Measurements from ENCODE around the gene CALHM6. TPM values are rescaled to one million over a fixed set of nuclear protein-coding genes. Genes with fewer than 3 reads are reported as not detected.

The CALHM6 gene
- total and polyA plus RNA-seq, 9 of the 15 experiments (the other 6 are each of a cell fraction or from before 2014, with no cell fraction given): 0.24 TPM; not detected in 8

DNA sequence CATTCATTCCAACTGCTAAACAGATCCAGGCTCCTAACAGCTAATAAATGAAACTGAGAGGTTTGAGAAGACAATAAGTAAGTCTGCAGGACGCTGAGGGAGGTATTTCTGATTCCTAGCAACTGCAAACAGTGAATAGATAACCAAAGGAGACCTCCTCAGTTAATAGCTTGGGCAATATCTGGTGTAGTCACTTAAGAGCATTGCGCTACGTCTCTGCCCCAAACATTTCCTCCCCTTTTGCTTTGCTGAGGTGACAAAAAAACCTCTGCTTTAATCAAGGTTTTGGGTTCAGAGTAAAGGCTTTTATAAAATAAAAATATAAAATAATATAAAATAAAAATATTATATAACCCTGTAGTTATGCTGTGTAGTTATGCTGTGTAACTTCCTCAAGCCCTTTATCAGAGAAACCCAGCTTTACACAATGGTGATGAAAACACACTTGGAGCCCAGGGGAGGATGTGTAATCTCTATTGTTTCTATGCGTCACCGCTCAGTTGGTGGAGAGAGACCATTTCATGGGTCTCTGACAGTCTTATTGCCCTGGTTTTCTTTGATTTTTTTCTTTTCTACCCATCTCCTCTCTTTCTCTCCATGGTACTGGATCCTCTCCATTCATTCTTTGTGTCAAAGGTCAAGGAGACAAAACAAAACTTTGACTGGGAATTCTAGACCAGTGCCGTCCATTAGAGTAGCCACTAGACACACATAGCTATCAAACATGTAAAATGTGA lies 31.3 kb downstream of the CALHM6 start (continued):
- TF ChIP-seq, protein P1, sequence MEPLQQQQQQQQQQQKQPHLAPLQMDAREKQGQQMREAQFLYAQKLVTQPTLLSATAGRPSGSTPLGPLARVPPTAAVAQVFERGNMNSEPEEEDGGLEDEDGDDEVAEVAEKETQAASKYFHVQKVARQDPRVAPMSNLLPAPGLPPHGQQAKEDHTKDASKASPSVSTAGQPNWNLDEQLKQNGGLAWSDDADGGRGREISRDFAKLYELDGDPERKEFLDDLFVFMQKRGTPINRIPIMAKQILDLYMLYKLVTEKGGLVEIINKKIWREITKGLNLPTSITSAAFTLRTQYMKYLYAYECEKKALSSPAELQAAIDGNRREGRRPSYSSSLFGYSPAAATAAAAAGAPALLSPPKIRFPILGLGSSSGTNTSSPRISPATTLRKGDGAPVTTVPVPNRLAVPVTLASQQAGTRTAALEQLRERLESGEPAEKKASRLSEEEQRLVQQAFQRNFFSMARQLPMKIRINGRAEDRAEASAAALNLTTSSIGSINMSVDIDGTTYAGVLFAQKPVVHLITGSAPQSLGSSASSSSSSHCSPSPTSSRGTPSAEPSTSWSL (CRISPR knock-in tag; IDR thresholded peaks at IDR 0.05; ENCODE audit: borderline replicate concordance): no peak
- TF ChIP-seq CHD2 (IDR thresholded peaks at IDR 0.05; ENCODE audit: low read depth, low read length) (no peak), PHTF2 (CRISPR knock-in tag; IDR thresholded peaks at IDR 0.05) (no peak), CREB1 (IDR thresholded peaks at IDR 0.05) (0 out of 2 replicates have a peak, but pooled peaks have one; percentile 45), CREB1 (CRISPR knock-in tag; IDR thresholded peaks at IDR 0.05) (no peak), KHSRP (IDR thresholded peaks at IDR 0.05) (no peak), POLR2B (IDR thresholded peaks at IDR 0.05; ENCODE audit: low read depth, partially characterized antibody) (no peak), TAL1 (IDR thresholded peaks at IDR 0.05) (peak; percentile 78), XRCC4 (IDR thresholded peaks at IDR 0.05; ENCODE audit: extremely low read depth, insufficient read depth, insufficient read length) (no peak), NRF1 (conservative IDR thresholded peaks at IDR 0.05 in 1 of 2, IDR thresholded peaks at IDR 0.05 in 1 of 2) (no peak), IRF2 (CRISPR knock-in tag; IDR thresholded peaks at IDR 0.05) (no peak), EP400 (IDR thresholded peaks at IDR 0.05) (peak; percentile 27; the same call in 1 of the 2 replicates), ZNF347 (CRISPR knock-in tag; IDR thresholded peaks at IDR 0.05; ENCODE audit: low read depth) (no peak), HDAC2 (IDR thresholded peaks at IDR 0.05) (peak; percentile 29; the same call in 1 of the 2 replicates), HNRNPL (IDR thresholded peaks at IDR 0.05; ENCODE audit: low read depth, low read length) (no peak), THRAP3 (IDR thresholded peaks at IDR 0.05; ENCODE audit: borderline replicate concordance) (no peak), EP300 (IDR thresholded peaks at IDR 0.05; ENCODE audit: low read length) (peak; percentile 82), ESRRA (IDR thresholded peaks at IDR 0.05; ENCODE audit: borderline replicate concordance, low read depth) (no peak)
- TF ChIP-seq, protein P2, sequence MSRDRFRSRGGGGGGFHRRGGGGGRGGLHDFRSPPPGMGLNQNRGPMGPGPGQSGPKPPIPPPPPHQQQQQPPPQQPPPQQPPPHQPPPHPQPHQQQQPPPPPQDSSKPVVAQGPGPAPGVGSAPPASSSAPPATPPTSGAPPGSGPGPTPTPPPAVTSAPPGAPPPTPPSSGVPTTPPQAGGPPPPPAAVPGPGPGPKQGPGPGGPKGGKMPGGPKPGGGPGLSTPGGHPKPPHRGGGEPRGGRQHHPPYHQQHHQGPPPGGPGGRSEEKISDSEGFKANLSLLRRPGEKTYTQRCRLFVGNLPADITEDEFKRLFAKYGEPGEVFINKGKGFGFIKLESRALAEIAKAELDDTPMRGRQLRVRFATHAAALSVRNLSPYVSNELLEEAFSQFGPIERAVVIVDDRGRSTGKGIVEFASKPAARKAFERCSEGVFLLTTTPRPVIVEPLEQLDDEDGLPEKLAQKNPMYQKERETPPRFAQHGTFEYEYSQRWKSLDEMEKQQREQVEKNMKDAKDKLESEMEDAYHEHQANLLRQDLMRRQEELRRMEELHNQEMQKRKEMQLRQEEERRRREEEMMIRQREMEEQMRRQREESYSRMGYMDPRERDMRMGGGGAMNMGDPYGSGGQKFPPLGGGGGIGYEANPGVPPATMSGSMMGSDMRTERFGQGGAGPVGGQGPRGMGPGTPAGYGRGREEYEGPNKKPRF (IDR thresholded peaks at IDR 0.05; ENCODE audit: low read depth, low read length): no peak
- TF ChIP-seq, protein P3, sequence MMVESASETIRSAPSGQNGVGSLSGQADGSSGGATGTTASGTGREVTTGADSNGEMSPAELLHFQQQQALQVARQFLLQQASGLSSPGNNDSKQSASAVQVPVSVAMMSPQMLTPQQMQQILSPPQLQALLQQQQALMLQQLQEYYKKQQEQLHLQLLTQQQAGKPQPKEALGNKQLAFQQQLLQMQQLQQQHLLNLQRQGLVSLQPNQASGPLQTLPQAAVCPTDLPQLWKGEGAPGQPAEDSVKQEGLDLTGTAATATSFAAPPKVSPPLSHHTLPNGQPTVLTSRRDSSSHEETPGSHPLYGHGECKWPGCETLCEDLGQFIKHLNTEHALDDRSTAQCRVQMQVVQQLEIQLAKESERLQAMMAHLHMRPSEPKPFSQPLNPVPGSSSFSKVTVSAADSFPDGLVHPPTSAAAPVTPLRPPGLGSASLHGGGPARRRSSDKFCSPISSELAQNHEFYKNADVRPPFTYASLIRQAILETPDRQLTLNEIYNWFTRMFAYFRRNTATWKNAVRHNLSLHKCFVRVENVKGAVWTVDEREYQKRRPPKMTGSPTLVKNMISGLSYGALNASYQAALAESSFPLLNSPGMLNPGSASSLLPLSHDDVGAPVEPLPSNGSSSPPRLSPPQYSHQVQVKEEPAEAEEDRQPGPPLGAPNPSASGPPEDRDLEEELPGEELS (CRISPR knock-in tag; IDR thresholded peaks at IDR 0.05; ENCODE audit: borderline replicate concordance): no peak
- TF ChIP-seq, protein P4, sequence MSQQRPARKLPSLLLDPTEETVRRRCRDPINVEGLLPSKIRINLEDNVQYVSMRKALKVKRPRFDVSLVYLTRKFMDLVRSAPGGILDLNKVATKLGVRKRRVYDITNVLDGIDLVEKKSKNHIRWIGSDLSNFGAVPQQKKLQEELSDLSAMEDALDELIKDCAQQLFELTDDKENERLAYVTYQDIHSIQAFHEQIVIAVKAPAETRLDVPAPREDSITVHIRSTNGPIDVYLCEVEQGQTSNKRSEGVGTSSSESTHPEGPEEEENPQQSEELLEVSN (IDR thresholded peaks at IDR 0.05; ENCODE audit: borderline replicate concordance in 1 of 2, extremely low read depth in 1 of 2, insufficient read depth in 1 of 2, insufficient read length in 1 of 2, low read depth in 1 of 2, low read length in 1 of 2, poor library complexity in 1 of 2, severe bottlenecking in 1 of 2): no peak
